Measurements from ENCODE around the gene MED15. TPM values are rescaled to one million over a fixed set of nuclear protein-coding genes. Genes with fewer than 3 reads are reported as not detected.

MED15 gene
- total RNA-seq, 1 donor from 2014 or later: 105 TPM

DNA sequence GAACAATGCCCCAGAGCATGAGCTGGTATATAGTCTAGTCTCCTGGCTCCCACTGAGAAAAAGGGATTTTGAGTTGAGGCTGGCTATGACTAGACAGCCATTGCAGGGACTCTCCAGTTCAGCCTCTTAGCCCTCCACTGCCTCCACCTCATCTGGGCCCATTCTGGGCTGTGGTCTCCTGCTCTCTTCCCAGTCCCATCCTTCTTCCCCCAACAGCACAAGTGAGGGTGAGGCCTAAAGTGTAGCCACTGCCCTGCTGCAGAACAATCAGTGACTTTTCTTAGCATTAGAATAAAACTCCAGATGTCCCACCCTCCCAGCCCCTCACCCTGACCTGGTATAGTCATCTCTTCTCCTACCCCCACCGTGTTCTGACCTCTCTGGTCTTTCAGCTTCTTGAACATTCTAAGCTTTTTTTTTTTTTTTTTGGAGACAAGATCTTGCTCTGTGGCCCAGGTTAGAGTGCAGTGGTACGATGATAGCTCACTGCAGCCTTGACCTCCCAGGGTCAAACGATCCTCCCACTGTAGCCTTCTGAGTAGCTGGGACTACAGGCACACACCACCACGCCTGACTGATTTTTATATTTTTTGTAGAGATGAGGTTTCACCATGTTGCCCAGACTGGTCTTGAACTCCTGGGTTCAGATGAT lies 4.3 kb downstream of the MED15 start:
- H3K4me1 ChIP-seq: peaks cover 69% of the 10 kb centered on the region
- TF ChIP-seq, protein P1, sequence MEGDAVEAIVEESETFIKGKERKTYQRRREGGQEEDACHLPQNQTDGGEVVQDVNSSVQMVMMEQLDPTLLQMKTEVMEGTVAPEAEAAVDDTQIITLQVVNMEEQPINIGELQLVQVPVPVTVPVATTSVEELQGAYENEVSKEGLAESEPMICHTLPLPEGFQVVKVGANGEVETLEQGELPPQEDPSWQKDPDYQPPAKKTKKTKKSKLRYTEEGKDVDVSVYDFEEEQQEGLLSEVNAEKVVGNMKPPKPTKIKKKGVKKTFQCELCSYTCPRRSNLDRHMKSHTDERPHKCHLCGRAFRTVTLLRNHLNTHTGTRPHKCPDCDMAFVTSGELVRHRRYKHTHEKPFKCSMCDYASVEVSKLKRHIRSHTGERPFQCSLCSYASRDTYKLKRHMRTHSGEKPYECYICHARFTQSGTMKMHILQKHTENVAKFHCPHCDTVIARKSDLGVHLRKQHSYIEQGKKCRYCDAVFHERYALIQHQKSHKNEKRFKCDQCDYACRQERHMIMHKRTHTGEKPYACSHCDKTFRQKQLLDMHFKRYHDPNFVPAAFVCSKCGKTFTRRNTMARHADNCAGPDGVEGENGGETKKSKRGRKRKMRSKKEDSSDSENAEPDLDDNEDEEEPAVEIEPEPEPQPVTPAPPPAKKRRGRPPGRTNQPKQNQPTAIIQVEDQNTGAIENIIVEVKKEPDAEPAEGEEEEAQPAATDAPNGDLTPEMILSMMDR (IDR thresholded peaks at IDR 0.05): no peak
- no peak for ATAC-seq
- no peaks in the 10 kb centered on the region for H3K27me3 ChIP-seq (ENCODE audit: low read depth)
- no peaks in the 10 kb centered on the region for H3K9me3 ChIP-seq
- intact Hi-C loops (cut with DNase I): no loop called here
- H3K36me3 ChIP-seq: peaks cover 12% of the 10 kb centered on the region
- no peak for DNase-seq
- no peak overlapping the region for H3K4me3 ChIP-seq
- H3K27ac ChIP-seq: peak overlapping the region; percentile 24

DNA sequence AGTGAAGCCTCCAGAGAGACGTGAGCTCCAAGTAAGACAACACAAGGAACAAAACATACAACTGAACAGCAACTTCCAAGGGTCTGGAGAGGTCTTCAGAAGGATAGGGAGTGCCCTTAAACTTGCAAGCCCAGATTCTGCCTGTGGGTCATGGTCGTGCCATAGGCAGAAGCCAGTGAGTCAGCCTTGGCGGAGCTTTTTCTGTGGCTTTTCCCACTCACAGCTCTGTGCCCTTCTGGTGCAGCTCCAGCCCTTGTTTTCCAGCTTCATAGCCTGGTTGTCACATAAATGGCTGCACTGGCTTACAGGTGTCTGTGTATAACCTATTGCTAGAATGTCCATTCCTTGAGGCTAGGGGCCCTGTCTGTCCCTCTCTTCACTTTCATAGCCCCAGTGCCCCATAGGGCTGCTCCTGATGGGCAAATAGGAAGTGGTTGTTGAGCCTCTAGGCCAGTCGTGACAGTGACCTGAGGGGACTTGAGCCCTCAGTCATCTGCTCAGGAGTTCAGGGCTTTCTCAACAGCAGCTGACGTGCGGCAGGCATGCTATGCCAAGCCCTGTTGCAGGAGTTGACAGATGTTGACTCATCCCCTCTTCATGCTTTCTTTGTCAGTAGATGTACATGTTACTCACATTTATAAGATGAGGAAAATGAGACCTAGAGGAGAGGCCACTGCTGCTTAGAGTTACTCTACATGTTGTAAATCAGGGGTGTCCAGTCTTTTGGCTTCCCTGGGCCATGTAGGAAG lies 7.4 kb downstream of the MED15 start:
- no peak overlapping the region for H3K4me3 ChIP-seq
- TF ChIP-seq, protein P1 (IDR thresholded peaks at IDR 0.05): no peak
- DNase-seq: no peak
- H3K36me3 ChIP-seq: peaks cover 25% of the 10 kb centered on the region
- H3K9me3 ChIP-seq: no peaks in the 10 kb centered on the region
- intact Hi-C loops (cut with DNase I): no loop called here
- ATAC-seq: peak in 1 of 2 donors; percentile 5
- H3K4me1 ChIP-seq: peaks cover 63% of the 10 kb centered on the region
- no peak overlapping the region for H3K27ac ChIP-seq
- H3K27me3 ChIP-seq (ENCODE audit: low read depth): no peaks in the 10 kb centered on the region

DNA sequence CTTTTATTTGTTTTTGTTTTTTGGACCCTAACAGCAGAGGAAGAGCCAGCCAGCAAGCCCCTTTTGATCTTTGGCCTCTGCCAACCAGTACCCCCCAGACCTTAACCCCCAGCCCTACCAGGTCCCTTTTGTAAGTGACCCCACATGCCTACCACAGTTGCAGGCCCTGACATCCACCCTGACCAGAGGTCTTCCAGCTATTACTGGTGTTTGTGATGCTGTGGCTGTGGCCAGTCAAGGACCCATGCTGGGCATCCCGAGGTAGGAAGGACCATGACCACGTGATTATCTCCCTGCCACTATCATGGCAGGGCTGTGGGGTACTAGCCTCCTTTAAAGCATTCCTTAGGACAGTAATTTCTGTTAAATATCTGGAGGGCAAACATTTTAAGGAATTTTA lies 9.0 kb downstream of the MED15 start:
- DNase-seq (no peak), ATAC-seq (no peak)
- Histone ChIP-seq H3K4me3 (no peak overlapping the region), H3K36me3 (peaks cover 35% of the 10 kb centered on the region), H3K27ac (no peak overlapping the region), H3K27me3 (ENCODE audit: low read depth) (no peaks in the 10 kb centered on the region), H3K9me3 (no peaks in the 10 kb centered on the region), H3K4me1 (peaks cover 47% of the 10 kb centered on the region)
- intact Hi-C loops (cut with DNase I): no loop called here
- TF ChIP-seq, protein P1 (IDR thresholded peaks at IDR 0.05): no peak

DNA sequence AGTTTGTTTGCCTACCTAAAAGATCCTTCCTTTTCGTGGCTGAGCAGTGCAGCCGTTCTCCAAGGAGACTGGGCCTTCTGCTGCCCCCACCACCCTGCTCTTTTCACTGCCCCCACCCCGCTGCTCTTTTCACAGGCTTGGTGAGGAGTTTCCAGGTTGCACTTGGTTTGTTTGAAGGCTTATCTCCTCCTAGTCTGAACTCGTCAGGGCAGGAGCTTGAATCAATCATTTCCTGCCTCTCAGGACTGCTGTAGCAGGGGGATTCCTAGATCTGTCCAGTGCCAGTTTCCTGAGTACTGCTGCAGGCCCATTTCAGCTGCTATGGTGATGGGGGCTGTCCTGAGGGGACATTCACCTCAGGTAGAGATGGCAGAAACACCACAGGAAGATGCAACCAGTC lies 10.0 kb downstream of the MED15 start:
- Histone ChIP-seq H3K27me3 (ENCODE audit: low read depth) (no peaks in the 10 kb centered on the region), H3K4me1 (peaks cover 41% of the 10 kb centered on the region), H3K4me3 (no peak overlapping the region), H3K9me3 (no peaks in the 10 kb centered on the region), H3K36me3 (peaks cover 44% of the 10 kb centered on the region), H3K27ac (no peak overlapping the region)
- intact Hi-C loops (cut with DNase I): no loop called here
- no peak for ATAC-seq
- TF ChIP-seq, protein P1 (IDR thresholded peaks at IDR 0.05): no peak
- DNase-seq: no peak

DNA sequence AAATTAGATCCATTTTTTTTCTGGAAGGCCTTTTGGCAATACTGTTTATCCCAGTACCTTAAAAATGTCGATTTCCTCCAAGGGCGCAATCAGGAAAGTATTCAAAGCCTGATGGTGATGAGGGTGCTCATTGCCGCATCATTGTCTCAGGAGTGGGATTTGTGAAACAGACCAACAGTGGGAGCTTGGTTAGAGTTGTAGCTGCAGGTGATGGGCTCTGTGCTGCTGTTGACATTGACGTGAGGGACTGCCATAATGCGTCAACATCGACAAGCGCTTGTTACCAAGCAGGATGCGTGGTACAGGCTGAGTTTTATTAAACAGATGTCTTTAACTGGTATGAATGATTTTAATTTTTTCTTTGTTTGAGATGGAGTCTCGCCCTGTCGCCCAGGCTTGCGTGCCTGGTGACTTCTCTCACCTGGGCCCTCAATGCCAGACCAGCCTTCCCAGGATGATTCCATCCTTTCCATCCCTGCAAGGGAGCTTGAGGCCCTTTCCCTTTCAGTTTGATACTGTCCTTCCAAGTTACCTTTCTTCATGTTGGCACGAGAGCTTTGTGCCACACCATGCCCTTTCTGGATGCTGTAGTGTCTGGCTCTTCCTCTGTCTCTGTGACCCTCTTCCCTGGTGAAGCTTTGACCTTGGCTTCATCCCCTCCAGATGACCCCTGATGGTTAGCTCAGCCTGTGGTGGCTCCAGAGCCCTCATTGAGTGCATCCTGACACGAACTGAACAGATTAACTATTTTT lies 10.6 kb downstream of the MED15 start:
- Histone ChIP-seq H3K4me1 (peaks cover 47% of the 10 kb centered on the region), H3K27ac (no peak overlapping the region), H3K4me3 (no peak overlapping the region), H3K36me3 (peaks cover 44% of the 10 kb centered on the region), H3K27me3 (ENCODE audit: low read depth) (no peaks in the 10 kb centered on the region), H3K9me3 (no peaks in the 10 kb centered on the region)
- peak; percentile 7 for DNase-seq
- ATAC-seq: no peak
- intact Hi-C loops (cut with DNase I): no loop called here
- TF ChIP-seq, protein P1 (IDR thresholded peaks at IDR 0.05): no peak
